HG02981 (cell line): ENCODE results near the gene PDE4D.
"Not testable (repeated sequence)": the region's sequence is repeated elsewhere in the genome, so short reads cannot be mapped to it uniquely, and the experiment has no call there.

Experiments
- ATAC-seq: cut with Tn5 transposase; IDR thresholded peaks from one replicate; pipeline ENCODE4 v1.9.1; 2021; ENCODE audit warnings: mild to moderate bottlenecking, moderate library complexity; ENCODE audit not compliant: unreplicated experiment

Gene PDE4D

DNA sequence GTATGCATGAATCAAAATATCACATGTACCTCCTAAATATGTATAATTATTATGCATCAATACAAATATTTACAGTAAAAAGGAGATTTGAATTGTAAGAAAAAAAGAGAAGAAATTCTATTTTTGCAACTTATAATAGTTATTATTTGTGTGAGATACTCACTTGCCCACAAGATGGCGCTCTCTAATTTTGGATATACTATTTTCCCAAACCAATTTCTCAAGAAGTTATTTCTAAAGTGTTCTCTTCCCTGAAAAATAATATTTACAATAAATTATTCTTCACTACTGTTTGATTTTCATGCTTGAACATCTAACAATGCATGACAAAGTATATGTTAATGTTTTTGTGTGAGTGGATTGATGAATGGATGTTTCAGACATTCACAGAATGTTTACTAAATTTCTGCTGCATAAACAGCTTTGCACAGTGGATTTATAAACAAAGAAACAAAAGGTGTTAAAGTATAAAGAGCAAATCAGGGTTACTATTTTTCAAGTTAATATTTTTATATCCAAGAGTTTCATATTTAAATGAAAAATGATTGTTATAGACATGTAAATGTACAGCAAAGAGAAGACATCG is 503.4 kb downstream of the PDE4D start:
- ATAC-seq: no peak

DNA sequence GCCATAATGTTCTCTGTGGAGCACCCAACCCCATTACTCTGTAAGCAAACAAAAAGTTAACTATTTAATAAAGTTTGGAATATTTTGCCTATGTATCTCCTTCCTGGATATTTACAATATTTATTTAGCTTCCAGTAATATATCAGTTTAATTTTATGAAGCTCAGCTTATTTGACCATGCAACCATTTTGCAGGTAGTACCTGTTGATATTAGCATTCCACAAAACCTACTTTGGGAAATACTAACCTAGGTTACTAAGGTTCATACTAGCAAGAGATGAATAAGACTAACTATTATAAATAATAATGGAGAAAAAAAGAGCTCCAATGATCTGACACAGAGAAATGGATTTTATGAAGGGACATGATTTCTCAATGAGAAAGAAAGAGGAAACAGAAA is 506.4 kb downstream of the PDE4D start:
- no peak for ATAC-seq

DNA sequence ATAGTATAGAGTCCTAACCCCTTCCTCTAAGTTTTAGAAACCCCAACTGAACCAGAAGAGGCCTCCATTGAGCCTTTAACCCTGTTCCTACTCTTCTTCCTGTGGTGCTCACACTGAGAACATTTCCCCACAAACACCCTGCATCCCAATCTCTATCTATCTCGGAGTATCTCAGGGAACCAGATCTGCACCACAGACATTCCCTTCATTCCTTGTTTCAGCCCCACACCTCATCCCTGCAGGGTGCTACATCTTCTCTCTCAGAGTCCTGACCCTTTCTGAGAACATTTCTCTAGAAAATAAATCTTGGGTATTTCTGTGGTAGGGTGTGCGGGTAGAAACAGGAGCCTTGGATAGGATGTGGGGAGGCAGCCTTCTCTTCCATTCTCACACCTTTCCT is 507.8 kb downstream of the PDE4D start:
- ATAC-seq: no peak

DNA sequence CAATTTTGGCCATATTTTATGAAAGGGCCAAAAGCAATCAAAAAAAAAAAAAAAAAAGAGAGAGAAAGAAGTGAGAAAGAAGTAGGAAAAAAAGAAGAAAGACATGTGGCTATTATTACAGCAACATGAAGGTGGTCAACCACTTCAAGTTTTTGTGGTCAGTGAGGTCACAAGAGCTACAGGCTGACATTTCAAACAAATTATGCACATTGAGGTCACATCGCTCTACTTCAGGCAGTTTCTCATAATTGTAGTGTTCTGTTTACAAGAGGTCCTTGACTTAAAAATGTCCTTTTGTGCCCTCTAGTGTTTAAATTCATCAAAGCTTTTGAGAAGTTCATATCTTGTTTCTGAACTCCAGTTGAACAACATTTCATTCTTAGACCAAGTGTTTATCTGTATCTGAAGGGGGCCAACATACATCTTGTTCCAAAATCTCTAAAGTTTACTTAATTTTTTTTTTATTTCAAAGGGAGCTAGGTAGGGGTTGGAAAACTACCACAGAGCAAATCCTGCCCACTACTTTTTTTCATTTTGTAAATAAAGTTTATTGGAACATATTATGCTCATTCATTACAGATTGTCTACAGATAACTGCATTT is 513.1 kb downstream of the PDE4D start:
- ATAC-seq: peak; percentile 99

DNA sequence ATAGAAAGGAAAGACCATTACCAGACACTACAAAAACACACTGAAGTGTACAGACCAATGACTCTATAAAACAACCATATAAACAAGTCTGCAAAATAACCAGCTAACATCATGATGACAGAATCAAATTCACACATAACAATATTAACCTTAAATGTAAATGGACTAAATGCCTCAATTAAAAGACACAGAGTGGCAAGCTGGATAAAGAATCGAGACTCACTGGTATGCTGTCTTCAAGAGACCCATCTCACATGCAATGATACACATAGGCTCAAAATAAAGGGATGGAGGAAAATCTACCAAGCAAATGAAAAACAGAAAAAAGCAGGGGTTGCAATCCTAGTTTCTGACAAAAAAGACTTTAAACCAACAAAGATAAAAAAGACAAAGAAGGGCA is 519.5 kb downstream of the PDE4D start:
- not testable (repeated sequence) for ATAC-seq

- no peak for ATAC-seq
Observed at GRCh38 chr5:59371525-59372127, 521.9 kb downstream of the PDE4D start.

DNA sequence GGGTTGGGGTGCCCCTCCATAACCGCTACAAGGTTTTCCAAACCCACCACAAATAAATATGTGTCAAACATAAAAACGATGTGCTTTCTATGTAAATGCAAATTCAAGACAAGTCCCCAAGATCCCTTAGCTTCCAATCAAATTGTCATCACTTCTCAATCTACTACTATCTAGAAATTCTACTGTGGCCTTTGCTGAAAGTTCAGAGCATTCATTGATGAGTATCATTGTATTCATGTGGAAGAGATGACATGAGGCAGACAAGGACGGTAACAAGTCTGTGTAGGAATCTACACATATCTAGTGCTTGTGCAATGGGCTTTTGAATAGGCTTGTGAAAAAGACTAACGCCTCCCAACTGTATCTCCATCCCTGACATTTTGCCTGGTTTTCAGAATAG is 524.6 kb downstream of the PDE4D start:
- no peak for ATAC-seq

- ATAC-seq: no peak
Observed at GRCh38 chr5:59367791-59368394, 525.6 kb downstream of the PDE4D start.

- no peak for ATAC-seq
Observed at GRCh38 chr5:59366784-59367183, 526.7 kb downstream of the PDE4D start.

GRCh38 chr5:59362438-59362837 is 531.1 kb downstream of the PDE4D start:
- no peak for ATAC-seq

DNA sequence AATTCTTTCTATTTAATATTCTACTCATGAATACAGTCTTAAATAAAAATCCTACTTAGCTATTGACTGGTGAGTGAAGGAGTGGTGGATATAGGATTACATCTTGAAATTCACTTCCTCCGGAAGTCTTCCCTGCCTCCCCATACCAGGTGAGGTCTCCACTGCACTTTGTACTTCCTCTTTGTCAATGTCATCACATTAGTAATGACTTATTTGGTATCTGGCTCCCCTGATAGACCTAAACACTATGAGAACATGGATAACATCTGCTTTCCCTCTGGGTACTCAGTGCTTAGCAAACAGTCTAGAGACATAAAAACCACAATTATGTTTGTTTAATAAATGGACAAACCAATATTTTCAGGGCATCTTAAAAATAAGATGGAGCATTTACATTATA is 532.1 kb downstream of the PDE4D start:
- no peak for ATAC-seq

- no peak for ATAC-seq
Observed at GRCh38 chr5:59360130-59360555, 533.4 kb downstream of the PDE4D start.

GRCh38 chr5:59358005-59358861 is 535.3 kb downstream of the PDE4D start:
- ATAC-seq: no peak

DNA sequence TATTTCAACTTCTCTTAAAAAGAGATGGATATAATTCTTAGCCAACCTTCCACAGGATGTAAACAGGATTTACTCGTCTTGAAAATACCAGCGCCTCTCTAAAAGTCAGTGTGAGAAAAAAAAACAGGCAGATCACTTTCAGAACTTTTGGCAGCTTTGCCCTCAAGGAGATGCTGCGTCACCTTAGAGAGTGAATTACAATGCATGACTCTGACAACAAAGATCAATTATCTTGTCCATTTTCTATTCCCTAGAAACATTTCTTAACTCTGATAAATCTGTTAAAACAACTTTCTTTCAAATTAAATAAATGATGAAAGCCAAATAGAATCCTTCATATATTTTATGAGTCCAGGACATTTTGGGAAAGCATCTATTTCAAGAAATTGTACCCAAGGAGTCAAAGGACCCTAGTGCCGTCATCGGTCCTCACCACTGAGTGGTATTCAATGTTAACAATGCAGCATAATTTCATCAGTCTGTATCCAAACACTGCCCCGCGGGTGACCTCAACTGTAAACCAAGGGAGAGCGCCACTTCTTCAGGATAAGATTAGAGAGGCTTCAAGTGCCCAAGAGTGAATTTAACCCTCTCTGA is 536.0 kb downstream of the PDE4D start:
- ATAC-seq: no peak

DNA sequence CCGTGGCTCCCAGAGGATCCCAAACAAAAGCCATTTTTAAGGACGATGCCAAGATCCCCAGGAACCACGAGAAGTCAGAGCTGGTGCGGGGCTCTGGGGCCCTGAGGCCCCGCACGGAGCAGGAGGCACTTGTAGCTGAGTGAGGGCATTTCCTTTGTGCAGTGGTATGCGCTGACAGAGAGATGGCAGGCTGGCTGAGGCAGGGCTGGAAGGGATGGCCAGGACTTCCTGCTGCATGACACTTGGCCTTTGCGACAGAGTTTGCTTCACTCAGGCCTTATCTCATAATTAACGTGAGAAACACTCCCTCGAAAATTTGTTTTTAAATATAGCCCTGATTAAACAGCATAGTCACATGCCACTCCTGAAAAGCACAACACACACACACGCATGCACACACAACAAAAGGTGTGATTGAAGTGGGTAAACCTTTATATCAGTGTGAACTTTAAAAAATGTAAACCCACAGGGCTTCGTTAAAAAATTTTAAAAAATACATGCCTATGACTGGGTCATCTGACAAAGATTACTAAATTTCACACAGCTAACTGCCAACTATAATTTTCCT is 536.6 kb downstream of the PDE4D start:
- ATAC-seq: no peak

DNA sequence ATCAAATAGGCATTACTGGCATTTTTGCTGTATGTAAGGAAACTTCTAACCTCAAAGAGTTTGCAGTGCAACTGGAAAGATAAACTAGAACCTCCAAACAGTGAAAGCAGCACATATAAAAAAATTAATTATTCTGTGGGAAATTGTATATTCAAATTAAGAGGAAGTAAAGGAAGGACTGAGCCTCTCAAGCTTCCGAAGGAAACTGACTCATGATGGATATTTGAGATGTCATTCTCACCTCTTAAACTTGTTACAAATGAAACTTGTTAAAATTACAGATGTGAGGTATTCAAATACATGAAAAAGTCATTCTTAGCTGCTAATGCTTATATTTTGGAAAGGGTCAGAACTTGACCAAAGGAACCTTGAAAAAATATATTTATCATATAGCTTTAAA is 538.7 kb downstream of the PDE4D start:
- no peak for ATAC-seq

DNA sequence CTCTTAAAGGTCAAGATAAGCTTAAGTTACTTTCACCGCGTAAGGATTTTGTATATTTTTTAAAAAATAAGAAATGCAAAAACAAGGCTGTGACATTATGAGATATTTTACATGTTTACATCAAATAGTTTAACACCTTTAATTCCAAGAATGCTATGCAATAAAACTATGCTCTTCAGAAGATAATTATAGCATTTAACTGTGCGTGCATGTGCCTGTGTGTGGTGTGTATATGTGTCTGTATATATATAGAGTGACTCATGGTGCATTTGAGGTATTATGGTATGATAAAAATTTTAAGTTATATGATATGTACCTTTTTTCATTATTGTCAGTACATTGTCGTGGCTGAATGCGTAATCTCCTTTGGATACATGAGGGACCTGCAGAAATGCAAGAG is 539.3 kb downstream of the PDE4D start:
- ATAC-seq: no peak

DNA sequence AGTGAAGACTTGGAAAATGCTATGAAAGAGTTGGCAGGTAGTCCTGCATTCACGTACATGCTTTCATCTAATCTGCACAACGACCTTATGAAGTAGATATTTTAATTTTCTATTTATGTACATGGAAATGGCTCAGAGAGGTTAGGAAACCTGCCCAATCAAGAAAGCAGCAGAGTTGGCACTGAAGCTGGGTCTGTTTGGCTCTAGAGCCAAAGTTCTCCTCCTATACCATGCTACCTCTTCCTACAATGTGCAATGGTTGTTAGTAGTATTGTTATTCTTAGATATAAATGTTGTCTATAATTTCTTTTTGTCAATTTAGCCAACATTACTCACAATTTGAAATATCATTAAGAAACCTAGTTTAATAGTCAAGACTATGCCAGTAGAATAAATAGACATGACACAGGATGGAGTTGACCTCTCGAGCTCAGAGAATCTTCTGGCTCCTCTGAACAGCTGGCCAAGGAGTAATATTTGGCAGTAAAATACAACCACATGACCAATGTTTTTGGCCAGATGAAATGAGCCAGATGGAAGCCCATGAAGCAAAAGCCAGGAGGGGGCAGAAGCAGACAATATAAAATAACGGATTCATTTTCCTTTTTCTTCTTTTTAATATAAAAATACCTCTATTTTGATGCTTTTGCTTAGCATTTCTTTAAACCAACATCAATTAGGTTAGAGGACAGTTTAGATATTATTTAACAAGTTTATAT is 542.3 kb downstream of the PDE4D start:
- ATAC-seq: no peak

- ATAC-seq: no peak
Observed at GRCh38 chr5:59348189-59348588, 545.3 kb downstream of the PDE4D start.

GRCh38 chr5:59346982-59347381 is 546.5 kb downstream of the PDE4D start:
- ATAC-seq: no peak
